HG03095 (cell line): Measurements from ENCODE around the gene ARNT2.
"Not testable (repeated sequence)": the region's sequence is repeated elsewhere in the genome, so short reads cannot be mapped to it uniquely, and the experiment has no call there.

ENCODE experiments used
- ATAC-seq: cut with Tn5 transposase; IDR thresholded peaks from one replicate; pipeline ENCODE4 v1.9.1; 2021; ENCODE audit warnings: moderate library complexity; ENCODE audit not compliant: unreplicated experiment

Gene ARNT2

DNA sequence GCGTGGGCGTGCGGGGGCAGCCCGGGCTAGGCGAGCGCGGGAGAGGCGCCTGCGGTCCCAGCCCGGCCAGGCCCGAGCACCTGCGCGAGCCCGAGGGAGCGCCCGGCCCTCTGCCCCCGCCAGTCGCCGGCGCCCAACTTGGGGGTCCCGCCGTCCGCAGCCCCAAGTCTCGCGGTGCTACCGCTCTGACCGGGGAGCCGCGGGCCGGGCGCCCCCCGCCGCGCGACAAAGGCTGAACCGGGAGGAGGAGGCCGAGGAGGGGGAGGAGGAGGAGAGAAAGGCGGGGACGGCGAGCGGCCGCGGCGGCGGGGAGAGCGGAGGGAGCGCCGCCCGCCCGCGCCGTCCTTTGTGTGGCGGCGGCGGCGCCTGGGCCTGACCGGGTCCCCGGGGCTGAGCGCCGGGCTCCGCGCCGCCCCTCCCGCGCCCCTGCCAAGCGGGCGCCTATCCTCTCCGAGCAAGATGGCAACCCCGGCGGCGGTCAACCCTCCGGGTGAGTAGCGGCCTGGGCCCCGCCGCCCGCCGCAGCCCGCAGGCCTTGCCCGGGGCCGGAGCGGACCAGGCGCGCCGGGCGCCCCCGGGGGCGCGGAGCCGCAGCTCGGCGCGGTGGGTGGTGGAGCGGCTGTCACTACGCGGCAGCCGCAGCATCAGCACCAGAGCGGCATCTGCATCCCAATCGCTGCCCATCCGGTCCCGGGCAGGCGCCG lies at the start of gene ARNT2:
Gene ARNT2 (plus strand): TSS at position 326 of the 704 bp plus-strand sequence. CDS start 134 bp downstream, at position 460.
- no peak for ATAC-seq

DNA sequence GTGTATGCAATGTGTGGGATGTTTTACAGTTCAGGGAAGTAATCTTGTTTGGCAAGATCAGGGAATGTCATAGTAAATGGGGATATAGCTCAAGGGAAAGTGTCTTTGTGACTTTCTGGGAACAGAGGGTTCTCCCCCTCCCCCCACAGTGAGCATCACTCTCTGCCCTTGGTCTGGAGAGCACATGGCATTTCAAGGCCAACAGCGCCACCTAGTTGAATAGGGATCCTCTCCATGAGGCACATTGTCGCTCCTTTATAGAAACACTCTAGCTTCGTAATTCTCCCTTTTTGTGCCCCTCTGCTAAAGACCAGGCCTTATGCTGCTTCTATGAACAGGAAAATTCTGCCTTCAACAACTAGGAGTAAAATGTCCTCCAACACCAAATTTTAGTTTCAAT lies 37.1 kb upstream of the ARNT2 start:
- ATAC-seq: no peak

DNA sequence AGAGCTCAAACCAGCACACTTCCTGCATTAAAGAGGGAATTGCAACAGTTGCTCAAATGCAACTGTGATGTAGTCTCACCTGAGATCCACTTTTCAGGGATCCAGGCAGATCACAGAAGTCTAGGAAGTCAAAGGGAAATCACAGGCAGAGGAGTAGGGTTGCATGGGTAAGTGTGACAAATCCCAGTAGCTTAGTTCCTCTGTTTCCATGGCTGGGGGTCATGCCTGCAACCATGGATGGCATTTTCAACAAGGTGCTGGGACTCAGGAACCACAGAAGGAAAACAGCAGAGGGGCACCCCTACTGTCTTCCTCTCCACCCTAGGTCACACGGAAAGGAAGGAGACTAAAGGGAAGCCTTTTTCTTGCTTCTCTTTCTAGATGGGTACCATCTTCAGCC lies 36.5 kb upstream of the ARNT2 start:
- no peak for ATAC-seq

DNA sequence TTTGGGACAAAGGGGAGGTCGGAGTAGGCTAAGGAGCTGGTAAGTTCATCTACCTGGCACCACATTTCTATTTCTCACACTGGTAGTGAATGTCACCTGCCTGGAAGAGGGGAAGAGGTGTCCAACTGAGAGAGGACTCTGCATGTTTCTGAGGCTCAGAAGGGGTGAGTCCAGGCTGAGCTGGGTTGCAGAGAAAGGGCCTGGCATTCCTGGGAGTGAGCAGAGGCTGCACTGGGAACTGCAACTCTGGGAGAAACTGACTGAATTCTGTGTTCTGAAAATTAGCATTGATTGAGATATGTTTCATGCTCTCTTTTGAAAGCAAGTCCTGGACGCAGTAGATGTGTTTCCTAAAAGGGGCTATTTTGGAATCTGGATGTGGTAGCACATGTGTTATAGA lies 32.3 kb upstream of the ARNT2 start:
- ATAC-seq: no peak

DNA sequence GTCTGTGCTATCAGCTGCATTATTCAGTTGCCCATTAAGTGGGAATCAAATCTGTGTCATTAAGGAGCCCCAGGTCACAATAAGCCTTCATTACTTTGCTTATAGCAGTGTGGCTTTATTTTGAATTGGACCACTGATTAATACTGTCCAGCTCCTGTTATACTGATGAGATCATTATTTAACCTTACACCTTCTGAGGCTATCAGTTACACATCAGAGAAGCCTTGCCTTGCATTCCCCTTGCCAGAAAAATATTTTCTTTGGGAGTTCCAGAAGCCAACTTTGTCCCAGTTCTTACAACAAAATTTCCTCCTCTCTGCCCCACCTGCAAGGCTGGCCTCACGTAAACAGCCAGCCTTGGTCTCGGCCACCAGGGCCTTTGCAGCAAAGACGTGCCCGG lies 29.7 kb upstream of the ARNT2 start:
- ATAC-seq: no peak

DNA sequence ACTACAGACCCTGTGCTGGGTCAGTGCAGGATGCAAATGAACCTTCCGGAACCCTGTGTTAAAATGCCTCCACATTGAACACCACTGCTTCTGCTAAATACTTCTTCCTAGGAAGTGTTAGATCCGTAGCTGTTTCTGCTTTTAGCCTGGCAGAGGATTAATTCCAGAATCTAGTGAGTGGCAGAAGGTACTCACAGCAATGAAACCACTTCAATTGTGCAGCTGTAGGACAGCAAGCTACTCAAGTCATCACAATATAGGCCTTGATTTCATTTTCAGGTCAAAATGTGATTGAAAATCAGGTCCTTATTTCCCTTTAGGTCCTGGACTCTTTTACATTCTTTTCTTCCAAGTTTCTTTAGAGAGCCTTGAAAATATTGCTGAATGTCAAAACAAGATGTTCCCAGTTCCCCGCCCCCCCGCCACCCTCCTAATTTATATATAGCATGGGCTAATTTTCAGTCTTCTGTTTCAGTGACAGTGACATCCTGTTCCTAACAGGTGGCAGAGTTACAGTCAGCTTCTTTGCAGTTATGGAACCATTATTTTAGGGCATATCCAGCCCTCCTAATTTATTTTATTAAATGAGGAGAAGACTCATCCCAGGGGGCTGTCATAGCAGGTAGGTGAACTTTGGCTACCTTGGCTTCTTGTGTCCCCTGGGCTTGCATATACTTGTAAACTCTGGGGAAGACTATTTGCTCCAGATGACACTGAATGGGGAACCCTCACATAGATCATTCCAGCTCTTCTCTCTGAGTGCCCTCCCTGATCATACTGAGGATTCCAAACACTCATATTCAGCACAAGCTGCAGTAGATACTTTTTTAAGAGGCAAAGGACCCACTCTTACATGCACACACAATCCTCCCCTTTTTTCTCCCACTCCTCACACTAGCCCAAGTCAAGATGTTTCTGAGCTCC lies 28.0 kb upstream of the ARNT2 start:
- ATAC-seq: no peak

DNA sequence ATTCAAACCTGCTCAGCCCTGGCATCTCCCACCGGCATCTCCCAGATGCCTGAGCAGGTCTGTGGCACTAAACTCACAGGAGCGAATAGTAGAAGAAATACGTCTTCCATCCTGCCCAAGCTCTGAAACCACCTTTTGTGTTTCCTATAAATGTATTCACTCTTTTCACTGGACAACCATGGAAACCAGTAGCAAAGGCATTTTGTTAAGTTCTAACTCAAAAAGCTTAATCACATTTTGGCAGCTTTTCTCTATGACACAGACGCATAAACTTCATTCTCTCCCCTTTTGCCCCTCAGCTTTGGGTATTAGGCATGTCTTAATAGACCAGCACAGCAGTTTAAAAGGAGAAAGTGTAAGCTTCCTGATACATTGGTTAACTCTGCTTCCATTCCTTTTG lies 24.5 kb upstream of the ARNT2 start:
- no peak for ATAC-seq

DNA sequence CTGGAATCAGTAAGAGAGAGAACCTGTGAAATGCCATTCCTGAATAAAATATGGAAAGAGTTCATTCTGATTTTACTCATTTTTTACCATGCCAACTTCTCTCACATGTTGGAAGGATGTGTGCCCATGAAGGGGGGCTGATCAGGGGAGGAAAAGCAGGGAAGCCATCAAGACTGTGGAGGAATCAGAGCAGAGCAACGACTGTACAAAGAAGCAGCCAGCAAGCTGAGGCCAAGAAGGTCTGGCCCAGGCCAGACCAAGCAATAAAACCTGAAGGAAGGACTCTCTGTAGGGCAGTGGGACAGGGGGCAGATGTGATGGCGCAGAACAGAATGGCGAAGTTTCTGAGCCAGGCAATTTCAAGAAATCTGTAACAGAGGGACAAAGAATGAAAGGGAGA lies 24.0 kb upstream of the ARNT2 start:
- ATAC-seq: no peak

DNA sequence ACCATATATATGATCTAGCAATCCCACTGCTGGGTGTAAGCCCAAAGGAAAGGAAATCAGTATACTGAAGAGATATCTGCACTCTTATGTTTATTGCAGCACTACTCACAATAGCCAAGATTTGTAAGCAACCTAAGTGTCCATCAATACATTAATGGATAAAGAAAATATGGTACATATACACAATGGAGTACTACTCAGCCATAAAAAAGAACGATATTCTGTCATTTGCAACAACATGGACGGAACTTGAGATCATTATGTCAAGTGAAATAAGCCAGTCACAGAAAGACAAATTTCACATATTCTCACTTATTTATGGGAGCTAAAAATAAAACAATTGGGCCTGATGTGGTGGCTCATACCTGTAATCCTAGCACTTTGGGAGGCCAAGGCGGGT lies 21.9 kb upstream of the ARNT2 start:
- no peak for ATAC-seq

DNA sequence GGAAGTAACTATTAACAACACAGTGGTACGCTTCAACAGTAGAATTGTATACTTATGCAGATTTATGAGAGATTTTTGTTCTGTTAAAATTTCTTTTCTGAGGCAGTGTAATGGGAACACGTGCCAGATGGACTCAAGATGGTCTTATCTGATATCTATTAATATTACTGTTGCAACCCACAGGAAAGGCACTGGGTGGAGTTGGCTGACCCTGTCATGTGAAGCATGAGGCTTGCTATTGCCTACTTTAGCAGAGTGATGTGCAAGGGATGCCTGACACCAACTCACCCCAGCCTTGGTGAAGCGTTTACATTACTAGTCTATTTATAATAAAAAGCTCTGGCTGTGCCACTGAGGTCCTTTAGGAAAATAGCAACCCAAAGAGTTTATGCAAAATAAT lies 19.8 kb upstream of the ARNT2 start:
- no peak for ATAC-seq

DNA sequence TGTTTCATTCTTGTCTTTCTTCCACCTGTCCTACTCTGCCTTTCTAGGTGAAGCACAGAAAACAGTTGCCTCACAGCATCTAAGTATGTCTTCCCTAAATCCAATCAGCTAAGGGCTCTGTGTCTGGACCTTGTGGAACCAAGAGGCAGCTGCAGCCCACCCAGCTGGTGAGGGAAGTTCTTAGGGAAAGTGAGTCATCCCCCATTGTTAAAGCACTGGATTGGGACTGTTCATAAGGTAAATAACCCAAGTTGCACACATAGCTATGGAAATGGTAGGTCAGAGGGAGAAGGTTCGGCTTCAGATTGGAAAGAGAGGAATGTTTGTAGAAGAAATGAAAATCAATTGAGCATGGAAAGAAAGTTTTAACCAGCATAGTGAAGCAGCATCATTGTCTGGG lies 18.0 kb upstream of the ARNT2 start:
- ATAC-seq: no peak

DNA sequence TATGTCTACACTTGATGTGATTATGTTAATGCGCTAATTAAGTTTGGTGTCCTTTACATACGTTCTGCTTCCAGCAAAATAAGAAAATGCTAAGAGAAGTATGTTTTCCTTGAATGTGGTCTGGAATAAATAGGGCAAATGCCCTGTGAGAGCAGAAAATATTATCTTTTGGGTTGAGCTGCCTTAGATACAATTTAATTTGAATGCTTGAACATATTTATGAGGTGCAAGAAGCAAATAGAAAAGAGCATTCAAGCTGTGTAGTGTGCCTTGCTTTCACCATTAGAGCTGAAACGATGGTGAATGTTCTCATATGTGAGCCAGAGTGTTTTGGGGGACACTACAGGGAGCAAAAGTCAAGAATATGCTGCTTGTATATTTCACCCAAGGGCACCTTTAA lies 15.9 kb upstream of the ARNT2 start:
- no peak for ATAC-seq

DNA sequence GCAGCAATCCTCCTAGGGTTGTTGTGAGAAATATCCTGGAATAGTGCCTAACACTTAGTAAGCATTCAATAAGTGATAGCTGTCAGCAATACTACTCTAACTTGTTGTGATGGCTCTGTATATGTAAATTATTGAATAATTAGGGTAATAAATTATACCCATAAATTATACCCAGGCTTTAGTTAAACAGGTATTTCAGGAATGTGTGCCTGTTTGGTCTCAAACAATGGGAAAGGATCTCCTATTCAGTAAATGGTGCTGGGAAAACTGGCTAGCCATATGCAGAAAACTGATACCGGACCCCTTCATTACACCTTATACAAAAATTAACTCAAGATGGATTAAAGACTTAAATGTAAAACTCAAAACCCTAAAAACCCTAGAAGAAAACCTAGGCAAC lies 14.8 kb upstream of the ARNT2 start:
- no peak for ATAC-seq

DNA sequence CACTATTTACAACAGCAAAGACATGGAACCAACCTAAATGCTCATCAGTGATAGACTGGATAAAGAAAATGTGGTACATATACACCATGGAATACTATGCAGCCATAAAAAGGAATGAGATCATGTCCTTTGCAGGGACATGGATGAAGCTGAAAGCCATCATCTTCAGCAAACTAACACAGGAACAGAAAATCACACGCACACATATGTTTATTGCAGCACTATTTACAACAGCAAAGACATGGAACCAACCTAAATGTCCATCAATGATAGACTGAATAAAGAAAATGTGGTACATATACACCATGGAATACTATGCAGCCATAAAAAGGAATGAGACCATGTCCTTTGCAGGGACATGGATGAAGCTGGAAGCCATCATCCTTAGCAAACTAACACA lies 13.2 kb upstream of the ARNT2 start:
- not testable (repeated sequence) for ATAC-seq

DNA sequence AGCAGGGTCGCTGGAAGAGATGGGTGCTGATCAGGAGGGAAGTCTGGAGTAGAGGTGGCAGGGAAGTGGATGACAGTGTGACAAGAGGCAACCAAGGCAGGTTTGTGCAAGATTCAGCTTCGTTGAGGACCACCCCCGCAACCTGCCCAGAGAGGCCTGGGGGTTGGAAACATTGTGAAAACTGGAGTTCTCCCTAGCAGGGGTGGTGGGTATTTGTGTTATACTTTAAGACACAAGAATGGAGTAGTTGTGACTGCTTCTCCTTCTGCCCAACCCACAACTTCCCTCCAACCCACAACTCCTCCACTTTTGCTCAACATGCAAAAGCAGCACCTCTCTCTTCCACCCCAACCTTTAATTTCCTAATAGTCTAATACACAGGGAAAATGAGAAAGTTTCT lies 8.6 kb upstream of the ARNT2 start:
- ATAC-seq: no peak

DNA sequence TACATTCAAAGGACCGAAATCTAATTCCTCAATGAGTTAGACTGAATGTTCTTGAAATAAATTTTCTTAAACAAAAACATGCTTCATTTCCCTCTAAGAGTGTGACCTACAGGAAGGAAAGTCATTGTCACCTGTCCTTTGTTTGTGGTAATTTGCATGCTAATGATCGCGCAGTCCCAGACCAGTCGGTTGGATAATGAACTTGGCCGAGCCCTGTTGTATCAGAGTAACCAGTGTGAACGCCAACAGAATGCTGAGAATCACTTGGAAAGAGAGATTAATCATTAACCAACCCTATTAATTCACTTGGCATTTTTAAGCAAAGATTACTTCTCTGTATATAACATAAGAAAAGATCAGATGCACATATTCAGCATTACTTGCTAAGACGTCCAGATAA lies 8.1 kb upstream of the ARNT2 start:
- no peak for ATAC-seq

DNA sequence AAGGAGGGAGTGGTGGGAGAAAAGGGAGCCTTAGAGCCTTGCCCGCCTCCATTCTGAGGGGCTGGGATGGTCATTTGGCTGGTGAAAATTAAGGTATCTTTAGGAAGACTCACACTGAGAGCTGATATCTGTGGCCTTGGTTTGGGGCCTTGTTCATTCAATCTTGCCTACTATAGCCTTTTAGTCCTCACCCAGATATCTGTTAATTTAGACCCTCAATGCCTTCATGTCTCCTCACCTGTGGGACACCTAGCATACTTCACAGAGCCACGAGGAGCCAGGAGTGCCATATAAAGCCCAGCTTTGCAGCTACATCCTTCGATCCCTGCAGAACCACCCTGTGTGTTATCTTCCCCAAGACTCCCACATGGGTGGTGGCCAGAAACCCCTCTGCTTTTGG lies 4.7 kb upstream of the ARNT2 start:
- no peak for ATAC-seq

DNA sequence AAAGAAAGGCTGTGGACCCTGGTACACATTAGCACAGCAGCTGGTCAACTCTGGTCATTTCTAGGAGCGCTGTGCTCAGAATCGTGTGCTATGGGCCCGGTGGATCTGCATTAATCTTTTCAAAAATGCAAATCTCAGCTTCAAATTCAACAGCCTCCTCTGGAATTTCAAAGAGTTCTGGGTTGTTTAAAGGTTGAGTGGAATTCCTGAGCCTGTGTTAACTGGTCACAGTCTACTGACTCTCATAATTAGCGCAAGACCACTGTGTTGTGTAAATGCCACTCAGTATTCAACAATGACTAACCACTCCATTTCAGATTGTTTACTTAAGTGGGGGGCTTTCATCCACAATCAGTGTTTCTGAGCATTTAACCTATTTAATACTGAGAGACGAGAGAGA lies 2.7 kb upstream of the ARNT2 start:
- ATAC-seq: no peak

DNA sequence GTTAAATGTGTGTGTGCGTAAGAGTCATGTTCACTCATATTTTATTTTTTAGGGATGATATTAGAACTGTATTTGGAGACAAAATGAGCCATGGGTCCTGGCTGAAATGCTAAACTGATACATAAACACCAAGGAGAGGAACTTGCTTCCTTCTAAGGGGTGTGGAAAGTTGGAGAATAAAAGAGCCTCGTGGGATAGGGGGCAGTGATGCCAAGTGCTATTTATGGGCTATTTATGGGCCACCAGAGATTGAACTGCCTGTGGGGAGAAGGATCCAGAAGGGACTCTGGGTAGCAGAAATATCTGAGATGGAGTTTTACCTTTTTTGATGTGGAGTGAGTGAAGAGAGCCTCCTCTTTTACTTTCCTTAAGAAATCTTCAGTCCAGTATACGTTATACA lies 1.8 kb upstream of the ARNT2 start:
- ATAC-seq: no peak

DNA sequence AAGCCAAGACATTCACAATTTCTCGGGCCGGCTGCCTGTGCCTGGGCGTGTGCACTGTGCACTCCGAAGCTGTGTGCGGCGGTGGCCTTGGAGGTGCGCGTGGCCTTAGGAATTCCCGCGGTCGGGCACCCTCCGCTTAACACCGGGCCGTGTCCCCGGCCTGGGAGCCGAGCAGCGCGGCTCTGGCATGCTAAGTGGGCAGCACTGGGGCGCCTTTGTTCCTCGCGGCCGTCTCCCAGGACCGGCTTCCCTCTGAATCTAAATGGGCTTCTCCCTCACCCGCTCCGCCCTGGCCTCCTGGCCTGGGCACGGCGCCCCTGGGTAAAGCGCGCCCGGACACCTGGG lies 498 bp upstream of the ARNT2 start:
- no peak for ATAC-seq

DNA sequence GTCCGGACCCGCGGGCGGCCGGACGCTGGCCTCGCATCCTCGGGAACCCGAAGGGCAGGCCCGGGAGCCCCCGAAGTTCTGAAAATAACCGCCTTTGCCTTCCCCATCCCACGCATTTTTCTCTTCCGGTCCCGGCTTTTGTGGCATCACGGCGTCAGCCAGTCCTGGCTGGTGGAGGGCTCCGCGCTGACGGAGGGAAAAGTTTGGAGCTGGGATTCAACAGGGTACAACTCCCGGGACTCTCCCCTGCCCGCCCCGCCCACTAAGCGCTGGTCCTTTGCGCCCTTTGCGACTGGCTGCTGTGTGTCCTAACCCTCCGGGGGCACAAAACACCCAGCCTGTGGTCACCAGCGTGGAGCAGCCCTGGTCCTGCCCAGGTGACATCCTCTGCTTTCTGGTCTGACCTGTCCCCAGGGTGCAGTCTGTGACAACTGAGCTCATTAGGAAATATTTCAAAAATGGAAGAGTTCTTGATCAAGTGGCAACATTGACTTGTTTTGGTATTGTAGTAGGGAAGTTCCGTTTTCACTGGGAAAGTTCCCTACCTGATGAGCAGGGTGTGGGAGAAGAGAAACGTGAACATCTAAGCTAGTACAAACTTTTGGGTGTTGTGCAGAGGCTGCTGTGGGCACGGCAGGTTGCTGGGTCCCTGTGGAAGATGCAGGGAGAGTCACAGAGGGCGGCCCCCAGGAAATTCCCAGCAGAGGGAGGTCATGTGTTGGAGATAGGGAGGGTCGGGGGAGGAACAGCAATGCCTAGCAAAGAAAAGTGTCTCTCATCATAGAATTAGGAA lies 775 bp downstream of the ARNT2 start:
- ATAC-seq: no peak

DNA sequence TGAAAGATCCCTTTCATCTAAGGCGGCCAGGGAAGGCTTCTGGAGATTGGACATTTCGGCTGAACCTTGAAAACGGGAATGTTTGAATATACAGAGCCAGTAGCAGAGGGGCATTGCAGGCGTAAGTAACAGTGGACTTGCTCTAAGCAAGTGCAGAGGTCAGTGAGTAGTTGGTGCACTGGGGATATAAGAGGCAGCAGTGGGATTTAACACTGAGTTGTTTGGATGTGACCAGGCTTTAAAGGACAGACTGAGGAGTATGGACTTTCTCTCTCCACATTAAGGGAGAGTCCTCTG lies 1.3 kb downstream of the ARNT2 start:
- ATAC-seq: no peak
